NCI-H146 treated with DMSO at 0.1 percent for 48 hours (cell line): Measurements from ENCODE around the gene SLC25A41.
A peak's percentile ranks its signal among the peaks of the same experiment; 100 is the strongest.

ENCODE experiments used
- DNase-seq: peaks from one replicate; lab custom pipeline; 2025; ENCODE audit not compliant: unreplicated experiment; lab: John Stamatoyannopoulos, UW

Gene SLC25A41

DNA sequence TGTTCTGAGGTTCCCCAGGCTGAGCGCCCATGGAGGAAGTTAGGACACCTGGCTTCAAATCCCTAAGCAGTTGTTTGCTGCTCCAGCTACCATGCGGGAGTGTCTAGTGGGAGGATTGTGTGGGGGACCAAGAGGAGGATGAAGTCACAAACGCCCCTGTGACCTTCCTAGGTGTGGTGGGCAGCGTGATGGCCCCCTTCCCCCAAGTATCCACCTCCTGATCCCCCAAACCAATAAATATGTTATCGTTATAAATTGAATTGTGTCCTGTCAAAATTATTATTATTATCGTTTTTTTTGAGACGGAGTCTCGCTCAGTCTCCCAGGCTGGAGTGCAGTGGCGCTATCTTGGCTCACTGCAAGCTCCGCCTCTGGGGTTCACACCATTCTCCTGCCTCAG lies at the start of gene SLC25A41:
Gene SLC25A41, minus strand, starts transcription at position 101 of the 400 bp plus-strand sequence. Its CDS starts 70 bp downstream, at position 31.
- DNase-seq, result no peak

DNA sequence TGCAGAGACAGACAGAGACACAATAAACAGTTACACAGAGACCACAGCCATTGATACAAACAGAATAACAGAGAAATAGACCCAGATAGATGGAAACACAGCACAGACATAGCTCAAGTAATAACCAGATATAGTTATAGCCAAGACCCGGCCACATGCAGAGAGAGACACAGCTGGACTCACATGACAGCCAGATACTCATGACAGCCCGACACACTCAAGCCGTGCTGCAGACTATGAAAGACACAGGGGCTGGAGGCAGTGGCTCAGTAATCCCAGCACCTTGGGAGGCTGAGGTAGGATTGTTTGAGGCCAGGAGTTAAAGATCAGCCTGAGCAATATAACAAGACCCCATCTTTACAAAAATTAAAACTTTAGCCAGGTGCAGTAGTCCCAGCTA lies 49.7 kb upstream of the SLC25A41 start:
- no peak for DNase-seq

GRCh38 chr19:6482343-6482686 lies 48.8 kb upstream of the SLC25A41 start:
- DNase-seq, result no peak

DNA sequence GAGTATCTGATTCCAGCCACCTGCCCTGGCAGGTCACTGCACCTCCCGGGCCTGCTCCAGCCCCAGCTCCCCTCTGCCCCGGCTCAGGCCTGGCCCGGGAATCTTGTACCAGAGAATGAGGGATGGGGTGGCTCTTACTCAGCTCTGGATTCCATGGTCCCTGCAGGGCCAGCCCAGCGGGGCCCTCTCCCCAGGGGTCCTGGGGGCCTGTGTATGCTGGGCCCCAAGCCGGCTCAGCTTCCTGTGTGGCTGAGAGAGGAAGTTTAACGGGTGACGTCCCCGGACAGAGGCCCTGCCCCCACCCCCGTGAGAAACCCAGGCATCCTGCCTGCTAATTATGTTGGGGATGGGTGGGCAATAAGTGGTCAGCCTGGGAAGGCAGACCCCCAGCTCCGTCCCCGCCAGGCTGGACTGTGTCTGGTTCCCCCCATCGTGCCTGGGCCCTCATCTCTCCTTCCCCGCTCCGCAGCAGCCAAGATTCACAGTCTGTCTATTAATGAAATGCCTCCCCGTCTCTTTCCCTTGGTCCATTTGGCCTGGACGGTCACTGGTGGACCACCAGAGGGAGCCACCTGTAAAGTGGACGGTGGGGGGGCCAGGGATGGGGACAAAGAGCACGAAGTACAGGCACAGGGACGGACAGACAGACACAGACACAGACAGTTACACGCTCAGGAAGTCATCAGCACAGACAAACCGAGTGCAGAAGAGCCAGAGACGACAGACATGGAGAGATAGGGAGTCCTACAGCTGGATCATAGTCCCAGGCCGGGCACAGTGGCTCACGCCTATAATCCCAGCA lies 48.2 kb upstream of the SLC25A41 start, which contains the start of gene DENND1C:
Gene DENND1C, minus strand, starts transcription at position 247 of the 802 bp plus-strand sequence. Its CDS starts 92 bp downstream, at position 155.
- no peak for DNase-seq

GRCh38 chr19:6480848-6481415 lies 47.4 kb upstream of the SLC25A41 start:
- no peak for DNase-seq

GRCh38 chr19:6479836-6480398 lies 46.4 kb upstream of the SLC25A41 start:
- DNase-seq, result no peak

GRCh38 chr19:6478815-6479214 lies 45.3 kb upstream of the SLC25A41 start:
- DNase-seq, result no peak

DNA sequence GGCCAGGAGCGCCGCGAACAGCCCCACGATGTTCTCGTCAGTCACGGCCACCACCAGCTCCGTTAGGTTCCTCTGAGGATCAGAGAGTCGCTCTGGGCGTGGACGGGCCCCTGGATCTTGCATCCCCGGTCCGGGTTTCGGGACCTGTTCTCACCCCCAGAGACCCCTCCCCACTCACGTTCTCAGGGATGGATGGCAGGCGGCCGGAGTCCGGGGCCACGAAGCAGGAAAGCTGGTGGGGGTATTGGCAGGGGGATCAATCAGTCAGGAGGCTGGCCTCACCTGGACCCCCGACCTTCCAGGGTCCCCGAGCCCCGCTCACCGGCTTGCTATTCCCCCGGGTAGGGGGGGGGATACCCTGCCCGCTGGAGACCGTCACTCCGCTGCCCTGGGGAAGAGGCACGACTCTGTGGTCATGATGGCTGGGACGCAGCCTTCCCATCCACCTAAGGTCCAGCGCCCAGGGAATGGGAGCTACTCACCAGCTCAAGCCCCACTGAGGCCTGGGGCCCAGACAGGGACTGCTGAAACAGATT lies 43.4 kb upstream of the SLC25A41 start:
- no peak for DNase-seq

DNA sequence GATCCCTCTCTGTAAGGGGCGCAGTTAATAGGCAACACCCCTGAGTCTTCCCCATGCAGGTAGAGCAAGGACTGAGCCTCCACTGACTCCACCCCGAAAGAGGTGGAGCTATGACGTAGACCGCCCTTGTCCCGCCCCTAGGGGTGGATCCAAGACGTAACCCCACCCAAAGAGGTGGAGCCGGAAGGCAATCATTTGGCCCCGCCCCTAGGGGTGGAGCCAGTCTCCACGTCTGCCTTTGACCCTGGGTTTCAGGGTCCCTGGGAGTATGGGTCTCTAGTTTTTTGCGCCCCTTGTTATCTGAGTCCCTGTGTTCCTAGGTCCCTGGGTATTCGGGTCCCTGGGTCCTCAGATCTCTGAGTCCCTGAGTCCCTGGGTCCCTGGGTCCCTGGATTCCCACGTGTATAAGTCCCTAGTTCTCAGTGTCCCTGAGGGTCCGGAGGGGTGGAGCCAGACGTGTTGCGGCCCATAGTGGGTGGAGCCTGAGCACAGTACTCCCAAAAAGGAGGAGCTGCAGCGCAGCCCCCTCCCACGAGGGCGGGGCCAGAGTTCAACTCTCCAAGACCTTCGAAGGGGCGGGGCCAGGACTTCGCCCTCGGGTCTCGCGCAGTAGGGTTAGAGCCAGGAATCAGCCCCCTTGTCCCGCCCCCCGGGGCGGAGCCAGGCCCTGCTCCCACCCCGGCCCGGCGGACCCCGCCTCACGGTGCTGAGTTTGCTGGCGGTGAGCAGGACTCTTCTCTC lies 42.8 kb upstream of the SLC25A41 start:
- DNase-seq, result no peak

DNA sequence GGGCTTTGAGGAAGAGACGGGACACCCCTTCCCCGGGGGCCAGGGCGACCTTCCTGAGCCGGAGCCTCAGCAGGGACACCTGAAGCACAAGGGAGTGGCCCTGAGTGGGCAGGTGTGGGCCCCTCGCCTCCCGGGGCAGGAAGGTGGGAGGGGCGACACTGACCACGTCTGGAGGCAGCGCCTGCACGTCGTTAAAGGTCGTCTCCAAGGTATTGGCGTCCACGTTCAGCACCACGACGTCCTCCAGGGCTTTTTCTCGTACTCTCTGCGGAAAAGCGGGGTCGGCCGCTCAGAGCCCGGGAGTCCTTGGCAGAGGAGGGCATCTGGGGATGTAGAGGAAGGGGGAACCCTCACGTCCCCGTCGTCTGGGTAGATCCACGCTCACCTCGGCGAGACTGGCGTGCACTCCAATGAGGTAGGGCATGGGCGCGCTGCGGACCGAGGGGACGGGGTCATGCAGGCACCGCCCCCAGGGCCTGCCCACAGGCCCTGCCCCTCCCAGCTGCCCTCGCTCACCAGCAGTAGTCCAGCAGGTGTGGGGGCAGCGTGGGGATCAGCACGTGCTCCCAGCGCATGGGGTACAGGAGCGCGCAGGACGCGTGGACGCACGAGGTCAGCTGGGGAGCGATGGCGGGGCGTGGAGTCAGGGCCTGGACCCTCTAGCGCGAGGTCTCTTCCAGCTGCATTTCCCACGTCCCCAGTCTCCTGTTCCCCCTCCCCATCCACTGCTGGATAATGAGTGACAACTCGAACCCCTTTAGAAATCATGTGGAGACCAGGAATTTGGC lies 42.0 kb upstream of the SLC25A41 start:
- peak; percentile 6 for DNase-seq

- no peak for DNase-seq
Measured at GRCh38 chr19:6473647-6474046, 40.1 kb upstream of the SLC25A41 start.

DNA sequence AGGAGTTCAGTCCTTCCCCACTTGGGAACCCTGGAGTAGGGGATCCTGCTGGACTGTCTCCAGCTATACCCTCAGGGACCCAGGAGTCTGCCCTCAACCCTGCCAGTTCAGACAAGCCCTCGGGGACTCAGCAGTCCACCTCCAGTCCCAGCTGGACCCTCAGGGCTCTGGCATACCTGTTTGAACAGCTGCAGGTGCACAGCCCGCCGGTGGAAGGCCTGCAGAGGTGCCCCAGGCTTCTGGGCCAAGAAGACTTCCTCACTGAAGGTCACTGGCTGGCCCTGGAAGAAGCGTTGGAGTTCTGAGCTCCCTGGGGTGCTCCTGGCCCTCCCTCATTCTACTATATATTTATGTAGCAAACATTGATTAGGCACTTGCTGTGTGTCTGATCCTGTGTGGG lies 39.1 kb upstream of the SLC25A41 start:
- peak; percentile 65 for DNase-seq

DNA sequence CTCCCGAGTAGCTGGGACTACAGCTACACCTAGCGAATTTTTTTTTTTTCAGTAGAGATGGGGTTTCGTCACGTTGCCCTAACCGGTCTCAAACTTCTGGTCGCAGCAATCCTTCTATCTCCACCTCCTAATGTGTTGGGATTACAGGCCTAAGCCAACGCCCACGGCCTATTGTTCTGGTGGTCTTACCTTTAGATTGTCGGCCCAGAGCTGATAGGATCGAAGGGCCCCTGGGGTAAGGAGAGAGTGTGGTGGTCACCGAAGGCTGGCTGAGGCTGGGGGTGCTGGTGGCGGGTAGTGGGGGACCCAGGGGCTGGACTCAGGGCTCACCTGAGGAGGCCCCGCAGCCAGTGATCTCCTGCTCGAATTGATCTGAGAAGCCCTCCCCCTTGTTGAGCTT lies 37.5 kb upstream of the SLC25A41 start:
- DNase-seq, result no peak

DNA sequence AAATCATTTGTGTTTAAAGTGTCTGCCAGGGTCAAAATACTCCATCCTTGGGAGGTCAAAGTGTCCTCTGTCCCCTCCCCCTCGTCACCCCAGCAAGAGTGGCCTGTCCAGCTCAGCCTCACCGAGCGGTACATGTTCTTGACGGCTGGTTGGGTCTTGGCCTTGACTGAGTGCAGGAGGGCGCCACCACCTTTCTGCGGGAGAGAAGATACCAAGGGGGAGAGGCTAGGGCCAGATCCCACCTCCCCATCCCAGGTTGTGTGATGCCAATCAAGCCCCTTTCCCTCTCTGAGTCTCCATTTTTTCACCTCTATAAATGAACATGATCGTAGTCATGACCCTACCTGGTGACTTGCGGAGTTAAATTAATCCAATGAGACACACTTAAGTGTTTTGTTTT lies 36.6 kb upstream of the SLC25A41 start:
- DNase-seq, result no peak

DNA sequence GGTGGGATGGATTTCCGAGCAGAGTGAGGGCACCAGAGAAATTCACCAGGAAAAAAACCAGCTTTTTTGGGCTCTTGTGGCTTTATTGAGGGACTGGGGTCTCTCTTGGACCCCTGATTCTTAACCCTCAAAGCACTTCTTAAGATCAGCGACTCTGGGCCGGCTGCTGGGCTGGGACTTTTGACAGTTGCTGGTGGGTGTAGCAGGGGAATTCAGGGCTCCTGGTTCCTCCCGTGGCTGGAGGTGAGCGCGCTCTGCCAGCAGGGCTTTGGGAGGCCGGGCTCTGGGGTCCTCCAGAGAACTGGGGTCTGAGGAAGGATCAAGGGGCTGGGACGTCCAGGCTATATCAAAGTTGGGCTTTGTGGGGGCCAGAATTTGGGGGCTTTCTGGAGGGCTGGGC lies 33.8 kb upstream of the SLC25A41 start:
- no peak for DNase-seq

DNA sequence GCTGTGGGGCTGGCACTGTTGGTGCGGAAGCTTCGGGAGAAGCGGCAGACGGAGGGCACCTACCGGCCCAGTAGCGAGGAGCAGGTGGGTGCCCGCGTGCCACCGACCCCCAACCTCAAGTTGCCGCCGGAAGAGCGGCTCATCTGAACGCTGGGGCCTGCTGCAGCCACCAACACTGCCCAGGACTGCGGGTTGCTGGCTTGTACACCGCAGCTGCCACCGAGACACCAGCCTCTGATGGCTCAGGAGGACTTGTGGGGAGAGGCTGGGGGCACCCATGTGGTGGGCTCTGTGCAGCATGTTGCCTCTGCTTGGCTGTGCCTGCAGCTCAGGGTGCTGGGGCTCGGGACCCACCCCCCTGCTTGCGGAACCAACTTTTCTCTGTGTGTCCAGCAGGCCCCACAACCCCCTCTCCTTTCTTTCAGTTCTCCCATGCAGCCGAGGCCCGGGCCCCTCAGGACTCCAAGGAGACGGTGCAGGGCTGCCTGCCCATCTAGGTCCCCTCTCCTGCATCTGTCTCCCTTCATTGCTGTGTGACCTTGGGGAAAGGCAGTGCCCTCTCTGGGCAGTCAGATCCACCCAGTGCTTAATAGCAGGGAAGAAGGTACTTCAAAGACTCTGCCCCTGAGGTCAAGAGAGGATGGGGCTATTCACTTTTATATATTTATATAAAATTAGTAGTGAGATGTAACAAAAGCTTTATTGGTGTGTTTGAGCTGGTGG lies 33.1 kb upstream of the SLC25A41 start:
- DNase-seq, result no peak

GRCh38 chr19:6465663-6466062 lies 32.1 kb upstream of the SLC25A41 start:
- DNase-seq, result no peak

DNA sequence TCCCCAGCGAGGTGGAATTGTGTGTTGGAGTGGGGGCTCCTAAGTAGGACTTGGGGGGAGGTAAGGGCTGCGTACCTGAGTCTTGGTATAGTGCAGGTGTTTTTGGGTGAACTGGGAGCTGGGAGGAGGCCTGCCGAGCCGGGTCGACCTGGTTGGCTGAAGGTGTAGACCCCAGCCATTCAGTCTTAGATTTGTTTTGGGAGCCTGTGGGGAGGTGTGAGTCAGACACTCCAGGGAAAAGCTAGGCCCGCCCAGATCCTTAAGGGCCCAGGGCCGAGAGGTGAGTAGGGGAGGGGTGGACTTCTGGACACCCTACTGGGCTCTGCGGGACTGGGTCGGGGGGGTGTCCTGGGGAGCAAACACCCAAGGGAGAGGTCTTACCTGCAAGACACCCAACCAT lies 31.4 kb upstream of the SLC25A41 start:
- no peak for DNase-seq

GRCh38 chr19:6464070-6464873 lies 30.7 kb upstream of the SLC25A41 start, which contains the start of gene CRB3:
Gene CRB3, plus strand, starts transcription at chr19:6464271. Its CDS starts 431 bp downstream, at chr19:6464702.
- DNase-seq, result peak; percentile 60
